GM12878 (cell line): ENCODE measurements around the gene GAP43. TPM values are rescaled to one million over a fixed set of nuclear protein-coding genes. Genes with fewer than 3 reads are reported as not detected.

ENCODE experiments used
- ATAC-seq: fragments of 200-7000 bp; cut with Tn5 transposase; 3 replicates; pipeline ENCODE4 v1.9.1; 2020; ENCODE audit warnings: mild to moderate bottlenecking, moderate library complexity
- BruUV-seq: library from RNA; stranded (reverse); fragments of 400-500 nt; replicated peaks from 2 replicates; lab custom pipeline; 2021; lab: Mats Ljungman, UMichigan
- CTCF ChIA-PET: fragments of 300-600 bp; sonication (Branson Sonifier 250); formaldehyde crosslinking; extraction: SDS; loops from one replicate; lab custom pipeline; 2021; ENCODE audit warnings: inconsistent platforms; lab: Yijun Ruan, JAX
- POLR2A ChIA-PET: fragments of 350-600 bp; formaldehyde crosslinking; extraction: SDS; loops from one replicate; lab custom pipeline; 2021; ENCODE audit warnings: inconsistent platforms; lab: Charles Lee
- RAD21 ChIA-PET: fragments of 300-600 bp; sonication (Branson Sonifier 250); formaldehyde crosslinking; loops from one replicate; lab custom pipeline; 2023; ENCODE audit warnings: antibody characterized with exemption; ENCODE audit not compliant: unreplicated experiment; lab: Charles Lee
- SMC1A ChIA-PET: fragments of 300-600 bp; sonication (Branson Sonifier 250); formaldehyde crosslinking; loops from one replicate; lab custom pipeline; 2023; ENCODE audit not compliant: unreplicated experiment, uncharacterized antibody; lab: Charles Lee
- DNase-seq: peaks from one replicate; pipeline ENCODE4 v3.0.0-alpha.2; 2011; ENCODE audit warnings: low read depth, low spot score
- FAIRE-seq: peaks from 3 replicates; lab custom pipeline; 2011; peaks lifted over from hg19 to GRCh38; lab: Jason Lieb, UNC
- H2AFZ ChIP-seq: 2 replicates; pipeline ENCODE4 v1.6.0; 2011; ENCODE audit warnings: low read depth, low read length, control low read depth; ENCODE audit not compliant: control insufficient read depth
- H3K27ac ChIP-seq: 2 replicates; pipeline ENCODE4 v1.5.1; 2011; ENCODE audit warnings: control low read depth; ENCODE audit not compliant: control insufficient read depth, insufficient read depth
- H3K27me3 ChIP-seq, 2 experiments: replicated peaks in 1 of 2; 2 replicates each; pipeline versions ENCODE4 v1.6.0 to v1.6.1; 2011; ENCODE audit warnings: low read length in 1 of 2; ENCODE audit not compliant: control insufficient read depth in 2 of 2, insufficient read depth in 2 of 2
- H3K36me3 ChIP-seq, 2 experiments: 2 replicates each; pipeline ENCODE4 v1.5.1; 2011; ENCODE audit warnings: low read length in 1 of 2; ENCODE audit not compliant: control insufficient read depth in 2 of 2, insufficient read depth in 2 of 2
- H3K4me1 ChIP-seq: 2 replicates; pipeline ENCODE4 v1.6.1; 2011; ENCODE audit warnings: mild to moderate bottlenecking, low read length, moderate library complexity, mixed read lengths; ENCODE audit not compliant: control insufficient read depth, insufficient read depth
- H3K4me2 ChIP-seq: 2 replicates; pipeline ENCODE4 v1.6.0; 2011; ENCODE audit warnings: control low read depth; ENCODE audit not compliant: control insufficient read depth, insufficient read depth
- H3K4me3 ChIP-seq: fragments of 200-600 bp; sonication (generic); 2 replicates; pipeline ENCODE4 v1.5.1; 2016
- H3K79me2 ChIP-seq: 2 replicates; pipeline ENCODE4 v1.6.0; 2011; ENCODE audit warnings: low read length; ENCODE audit not compliant: control insufficient read depth, insufficient read depth
- H3K9ac ChIP-seq: 2 replicates; pipeline ENCODE4 v1.8.0; 2011; ENCODE audit warnings: low read length, control low read depth, mixed read lengths; ENCODE audit not compliant: control insufficient read depth, insufficient read depth
- H3K9me3 ChIP-seq: replicated peaks from 3 replicates; pipeline ENCODE4 v1.5.1; 2011; ENCODE audit warnings: mild to moderate bottlenecking, low read length; ENCODE audit not compliant: control insufficient read depth, insufficient read depth
- H4K20me1 ChIP-seq: 2 replicates; pipeline ENCODE4 v1.6.0; 2011; ENCODE audit not compliant: control insufficient read depth, insufficient read depth
- ASH2L ChIP-seq: fragments of 300-600, 200-600 bp; sonication (generic); IDR thresholded peaks from 2 replicates; pipeline ENCODE4 v1.6.1; 2017; ENCODE audit warnings: low read depth, mild to moderate bottlenecking, borderline replicate concordance
- CREB1 ChIP-seq: IDR thresholded peaks from 2 replicates; pipeline ENCODE4 v1.6.1; 2012; ENCODE audit warnings: low read depth, mild to moderate bottlenecking, inconsistent platforms
- CREM ChIP-seq: IDR thresholded peaks from 2 replicates; pipeline ENCODE4 v1.6.1; 2014; ENCODE audit warnings: antibody characterized with exemption, low read depth
- HDAC2 ChIP-seq: fragments of 200-600 bp; sonication (generic); IDR thresholded peaks from 2 replicates; pipeline ENCODE4 v1.6.1; 2017
- IKZF2 ChIP-seq, 2 experiments: fragments of 450-650 bp; IDR thresholded peaks; 2 replicates each; pipeline ENCODE4 v1.6.1; 2017; ENCODE audit warnings: mild to moderate bottlenecking in 2 of 2, moderate library complexity in 2 of 2
- JUND ChIP-seq: IDR thresholded peaks from 2 replicates; pipeline ENCODE4 v1.6.1; 2012; ENCODE audit warnings: low read depth, mild to moderate bottlenecking, low read length, improper control_type of control experiment, moderate library complexity
- POLR2A ChIP-seq: IDR thresholded peaks from 2 replicates; pipeline ENCODE4 v1.6.1; 2011; ENCODE audit warnings: low read depth, mild to moderate bottlenecking, low read length
- POU2F2 ChIP-seq: IDR thresholded peaks from 3 replicates; pipeline ENCODE4 v1.6.1; 2011; ENCODE audit warnings: low read depth, mild to moderate bottlenecking, low read length, borderline replicate concordance
- RELA ChIP-seq: fragments of 450-650 bp; IDR thresholded peaks from 2 replicates; pipeline ENCODE4 v1.8.0; 2014; ENCODE audit warnings: borderline replicate concordance; ENCODE audit not compliant: partially characterized antibody
- SPI1 ChIP-seq: IDR thresholded peaks from 2 replicates; pipeline ENCODE4 v1.6.1; 2011; ENCODE audit warnings: low read depth, mild to moderate bottlenecking, low read length, moderate library complexity, borderline replicate concordance; ENCODE audit not compliant: insufficient read depth
- SRF ChIP-seq, 2 experiments: IDR thresholded peaks; 2 replicates each; pipeline ENCODE4 v1.6.1; 2011; ENCODE audit warnings: low read depth in 2 of 2, low read length in 2 of 2, mild to moderate bottlenecking in 1 of 2, moderate library complexity in 1 of 2
- STAT3 ChIP-seq: IDR thresholded peaks from 2 replicates; pipeline ENCODE4 v1.6.1; 2011; ENCODE audit warnings: low read depth, low read length, improper control_type of control experiment
- WRNIP1 ChIP-seq: IDR thresholded peaks from 2 replicates; pipeline ENCODE4 v1.6.1; 2011; ENCODE audit warnings: low read depth, low read length, improper control_type of control experiment, borderline replicate concordance
- ZNF24 ChIP-seq: fragments of 450-650 bp; IDR thresholded peaks from 2 replicates; pipeline ENCODE4 v1.6.1; 2017; ENCODE audit warnings: antibody characterized with exemption, mild to moderate bottlenecking
- WGBS: methylation state at CpG from one replicate; pipeline ENCODE4 v1.1.6; 2016; ENCODE audit warnings: low lambda C conversion rate; ENCODE audit not compliant: insufficient replicate concordance, insufficient coverage; ENCODE audit errors: missing lambda C conversion rate; 5-methylcytosine and 5-hydroxymethylcytosine counted together
- in situ Hi-C: fragments of 300-500 bp; cut with MboI; formaldehyde crosslinking; loops from 9 replicates; pipeline ENCODE4 v1.14.3; 2018; ENCODE audit warnings: mixed read lengths
- intact Hi-C: fragments of 100-400 bp; cut with micrococcal nuclease; formaldehyde crosslinking; loops from one replicate; pipeline ENCODE4 v1.14.2; 2022; ENCODE audit not compliant: unreplicated experiment
- polyA plus RNA-seq, 11 experiments: library from polyadenylated mRNA; depleted of rRNA in 4 of 11; unstranded in 6 of 11; stranded (reverse) in 5 of 11; fragments of >200 nt; fragmentation: Nextera tagmentation in 4 of 11; fragmentation: Illumina TruSeq in 1 of 11; extraction: Ambion mirVana in 4 of 11; extraction: Trizol in 1 of 11; gene quantifications; 1 replicate in 1 of 11; 2 replicates in 10 of 11; pipeline versions ENCODE4 v1.2.1 to v1.2.3, GENCODE V29; 2011 to 2016; ENCODE audit warnings: inconsistent platforms in 2 of 11, missing spikeins in 2 of 11, low read depth in 1 of 11
- total RNA-seq, 4 experiments: library from RNA; depleted of rRNA in 3 of 4; stranded (reverse); fragments of >200 nt in 3 of 4; fragmentation: Illumina TruSeq in 1 of 4; extraction: Trizol in 1 of 4; gene quantifications; 2 replicates each; pipeline versions ENCODE4 v1.2.1 to v1.2.3, GENCODE V29; 2013 to 2021
- TF ChIP-seq, protein P1 (sequence below): IDR thresholded peaks from 2 replicates; pipeline ENCODE4 v1.6.1; 2012; ENCODE audit warnings: mild to moderate bottlenecking, low read depth, low read length
- TF ChIP-seq, protein P2 (sequence below), 3 experiments: IDR thresholded peaks in 2 of 3; conservative IDR thresholded peaks in 1 of 3; 2 replicates each; pipeline ENCODE4 v1.5.1; 2011; ENCODE audit warnings: low read depth in 3 of 3, low read length in 3 of 3, mild to moderate bottlenecking in 3 of 3, control low read depth in 2 of 3, moderate library complexity in 2 of 3, inconsistent platforms in 1 of 3, mixed read lengths in 1 of 3; ENCODE audit not compliant: control insufficient read depth in 2 of 3, insufficient read depth in 1 of 3; ENCODE audit errors: extremely low read depth in 1 of 3

Gene GAP43
- total and polyA plus RNA-seq, 10 of the 15 experiments (the other 5 are each of a cell fraction or from before 2014, with no cell fraction given) = 0.06 to 0.16 TPM; not detected in 8

DNA sequence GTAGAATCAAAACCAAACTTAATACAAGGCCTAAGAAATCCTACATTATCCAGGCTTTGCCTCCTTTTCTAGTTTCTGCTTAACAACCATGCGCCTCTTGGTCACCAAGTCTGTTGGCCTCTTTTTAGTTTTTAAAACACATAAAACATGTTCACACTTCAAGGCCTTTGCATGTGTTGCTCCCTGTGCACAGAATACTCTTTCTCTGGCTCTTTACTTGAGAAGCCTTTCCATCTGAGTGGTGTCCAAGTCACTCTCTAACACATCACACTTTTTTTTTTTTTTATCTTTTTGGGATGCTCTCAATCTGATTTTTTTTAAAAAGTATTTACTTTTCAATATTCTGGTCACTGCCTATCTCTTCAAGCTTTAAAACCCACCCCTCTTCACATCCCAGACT, 14.9 kb downstream of the GAP43 start:
- Histone ChIP-seq H3K36me3 (no peaks in the 10 kb centered on the region), H3K27ac (no peak overlapping the region), H2AFZ (no peak overlapping the region), H3K4me2 (no peak overlapping the region), H3K27me3 (no peaks in the 10 kb centered on the region), H3K9ac (no peak overlapping the region), H3K4me1 (no peaks in the 10 kb centered on the region), H3K79me2 (no peaks in the 10 kb centered on the region), H3K4me3 (no peak overlapping the region), H4K20me1 (no peaks in the 10 kb centered on the region), H3K9me3 (no peaks in the 10 kb centered on the region)
- TF ChIP-seq, protein P1, sequence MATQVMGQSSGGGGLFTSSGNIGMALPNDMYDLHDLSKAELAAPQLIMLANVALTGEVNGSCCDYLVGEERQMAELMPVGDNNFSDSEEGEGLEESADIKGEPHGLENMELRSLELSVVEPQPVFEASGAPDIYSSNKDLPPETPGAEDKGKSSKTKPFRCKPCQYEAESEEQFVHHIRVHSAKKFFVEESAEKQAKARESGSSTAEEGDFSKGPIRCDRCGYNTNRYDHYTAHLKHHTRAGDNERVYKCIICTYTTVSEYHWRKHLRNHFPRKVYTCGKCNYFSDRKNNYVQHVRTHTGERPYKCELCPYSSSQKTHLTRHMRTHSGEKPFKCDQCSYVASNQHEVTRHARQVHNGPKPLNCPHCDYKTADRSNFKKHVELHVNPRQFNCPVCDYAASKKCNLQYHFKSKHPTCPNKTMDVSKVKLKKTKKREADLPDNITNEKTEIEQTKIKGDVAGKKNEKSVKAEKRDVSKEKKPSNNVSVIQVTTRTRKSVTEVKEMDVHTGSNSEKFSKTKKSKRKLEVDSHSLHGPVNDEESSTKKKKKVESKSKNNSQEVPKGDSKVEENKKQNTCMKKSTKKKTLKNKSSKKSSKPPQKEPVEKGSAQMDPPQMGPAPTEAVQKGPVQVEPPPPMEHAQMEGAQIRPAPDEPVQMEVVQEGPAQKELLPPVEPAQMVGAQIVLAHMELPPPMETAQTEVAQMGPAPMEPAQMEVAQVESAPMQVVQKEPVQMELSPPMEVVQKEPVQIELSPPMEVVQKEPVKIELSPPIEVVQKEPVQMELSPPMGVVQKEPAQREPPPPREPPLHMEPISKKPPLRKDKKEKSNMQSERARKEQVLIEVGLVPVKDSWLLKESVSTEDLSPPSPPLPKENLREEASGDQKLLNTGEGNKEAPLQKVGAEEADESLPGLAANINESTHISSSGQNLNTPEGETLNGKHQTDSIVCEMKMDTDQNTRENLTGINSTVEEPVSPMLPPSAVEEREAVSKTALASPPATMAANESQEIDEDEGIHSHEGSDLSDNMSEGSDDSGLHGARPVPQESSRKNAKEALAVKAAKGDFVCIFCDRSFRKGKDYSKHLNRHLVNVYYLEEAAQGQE = no peak
- no peak for TF ChIP-seq CREB1
- TF ChIP-seq, protein P2, sequence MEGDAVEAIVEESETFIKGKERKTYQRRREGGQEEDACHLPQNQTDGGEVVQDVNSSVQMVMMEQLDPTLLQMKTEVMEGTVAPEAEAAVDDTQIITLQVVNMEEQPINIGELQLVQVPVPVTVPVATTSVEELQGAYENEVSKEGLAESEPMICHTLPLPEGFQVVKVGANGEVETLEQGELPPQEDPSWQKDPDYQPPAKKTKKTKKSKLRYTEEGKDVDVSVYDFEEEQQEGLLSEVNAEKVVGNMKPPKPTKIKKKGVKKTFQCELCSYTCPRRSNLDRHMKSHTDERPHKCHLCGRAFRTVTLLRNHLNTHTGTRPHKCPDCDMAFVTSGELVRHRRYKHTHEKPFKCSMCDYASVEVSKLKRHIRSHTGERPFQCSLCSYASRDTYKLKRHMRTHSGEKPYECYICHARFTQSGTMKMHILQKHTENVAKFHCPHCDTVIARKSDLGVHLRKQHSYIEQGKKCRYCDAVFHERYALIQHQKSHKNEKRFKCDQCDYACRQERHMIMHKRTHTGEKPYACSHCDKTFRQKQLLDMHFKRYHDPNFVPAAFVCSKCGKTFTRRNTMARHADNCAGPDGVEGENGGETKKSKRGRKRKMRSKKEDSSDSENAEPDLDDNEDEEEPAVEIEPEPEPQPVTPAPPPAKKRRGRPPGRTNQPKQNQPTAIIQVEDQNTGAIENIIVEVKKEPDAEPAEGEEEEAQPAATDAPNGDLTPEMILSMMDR (IDR thresholded peaks at IDR 0.05 in 2 of 3, conservative IDR thresholded peaks at IDR 0.05 in 1 of 3; ENCODE audit: control insufficient read depth in 2 of 3, extremely low read depth in 1 of 3, insufficient read depth in 1 of 3, low read depth in 3 of 3, low read length in 3 of 3) = no peak
- TF ChIP-seq HDAC2 = no peak
- no peak for TF ChIP-seq RELA
- TF ChIP-seq ZNF24 = no peak
- TF ChIP-seq JUND = no peak
- no peak for TF ChIP-seq ASH2L
- no peak for TF ChIP-seq STAT3
- no peak for TF ChIP-seq POLR2A
- no peak for TF ChIP-seq POU2F2
- TF ChIP-seq IKZF2 (IDR thresholded peaks at IDR 0.05) = no peak
- no peak for TF ChIP-seq SRF (IDR thresholded peaks at IDR 0.05; ENCODE audit: low read depth in 2 of 2, low read length in 2 of 2)
- TF ChIP-seq SPI1 = no peak
- TF ChIP-seq WRNIP1 = no peak
- TF ChIP-seq CREM = no peak
- ChIA-PET SMC1A (no interaction called here), RAD21 (no interaction called here), CTCF (no interaction called here), POLR2A (no interaction called here)
- BruUV-seq = no TSS peak
- intact Hi-C loops = no loop called here
- in situ Hi-C loops = no loop called here
- 100% methylated on average over 1 of the region's 1 CpG for WGBS
- DNase-seq (no peak), FAIRE-seq (no peak), ATAC-seq (no peak)
